CD4-positive, alpha-beta T cell treated with Interleukin-17A for 4 hours (primary cell): Measurements from ENCODE around the gene SUN5.
A peak's percentile ranks its signal among the peaks of the same experiment; 100 is the strongest.
"Not testable (repeated sequence)": the region's sequence is repeated elsewhere in the genome, so short reads cannot be mapped to it uniquely, and the experiment has no call there.

Experiments used
- DNase-seq: peaks from one replicate; pipeline ENCODE4 v3.0.0-alpha.2; 2020; ENCODE audit warnings: mixed read lengths

SUN5 gene

DNA sequence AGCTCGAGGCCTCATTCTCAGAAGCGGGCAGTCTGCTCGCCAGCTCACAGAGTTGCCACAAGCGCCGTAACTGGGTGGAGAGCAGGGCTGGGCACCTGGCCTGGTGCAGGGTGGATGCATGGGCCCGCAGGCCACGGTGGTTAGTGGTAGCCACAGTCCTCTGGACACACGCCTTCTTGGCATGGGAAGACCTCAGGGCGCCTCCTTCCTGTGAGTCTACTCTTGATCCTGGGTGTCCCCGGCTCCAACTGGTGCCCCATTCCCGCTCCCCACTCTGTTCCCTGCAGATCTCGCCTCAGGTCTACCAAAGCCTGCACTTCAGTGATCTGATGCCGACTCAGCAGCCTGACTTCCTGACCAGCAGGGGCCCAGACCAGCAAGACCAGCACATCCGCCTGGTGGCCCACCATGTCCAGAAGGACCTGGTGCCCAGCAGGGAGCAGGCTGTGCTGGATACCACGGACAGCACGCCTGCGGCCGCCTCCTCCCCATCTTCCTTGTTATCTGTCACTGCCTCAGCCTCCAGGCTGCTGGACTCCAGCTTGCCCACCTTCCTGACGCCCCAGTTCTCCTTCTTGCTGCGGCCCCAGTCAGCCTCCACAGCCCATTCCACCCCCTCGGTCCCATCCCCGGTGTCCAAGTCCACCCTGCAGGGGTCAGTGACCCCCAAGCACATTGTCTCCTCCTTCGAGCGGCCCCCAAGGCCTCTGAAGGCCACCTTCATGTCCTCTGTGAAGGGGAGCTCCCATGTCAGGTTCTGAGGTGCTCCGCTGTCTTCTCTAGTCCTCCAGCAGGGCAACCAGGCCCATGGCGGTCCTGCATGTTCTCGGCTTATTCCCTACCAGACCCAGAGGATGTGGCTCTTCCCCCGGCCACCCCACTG, 43.1 kb downstream of the SUN5 start:
- no peak for DNase-seq

DNA sequence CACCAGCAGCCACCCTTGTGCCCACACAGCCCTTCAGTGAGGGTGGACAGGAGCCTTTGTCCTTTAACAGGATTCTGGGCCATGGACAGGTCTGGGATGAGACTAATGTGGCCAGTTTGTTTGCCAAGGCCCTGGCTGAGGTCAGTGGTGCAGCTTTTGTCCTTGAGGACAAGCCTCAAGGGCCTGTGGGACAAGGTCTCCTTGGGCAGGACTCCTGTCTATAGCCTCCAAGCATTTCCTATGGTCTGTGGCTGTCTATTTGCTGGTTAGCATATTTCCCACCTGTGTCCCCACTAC, 44.1 kb downstream of the SUN5 start:
- no peak for DNase-seq

DNA sequence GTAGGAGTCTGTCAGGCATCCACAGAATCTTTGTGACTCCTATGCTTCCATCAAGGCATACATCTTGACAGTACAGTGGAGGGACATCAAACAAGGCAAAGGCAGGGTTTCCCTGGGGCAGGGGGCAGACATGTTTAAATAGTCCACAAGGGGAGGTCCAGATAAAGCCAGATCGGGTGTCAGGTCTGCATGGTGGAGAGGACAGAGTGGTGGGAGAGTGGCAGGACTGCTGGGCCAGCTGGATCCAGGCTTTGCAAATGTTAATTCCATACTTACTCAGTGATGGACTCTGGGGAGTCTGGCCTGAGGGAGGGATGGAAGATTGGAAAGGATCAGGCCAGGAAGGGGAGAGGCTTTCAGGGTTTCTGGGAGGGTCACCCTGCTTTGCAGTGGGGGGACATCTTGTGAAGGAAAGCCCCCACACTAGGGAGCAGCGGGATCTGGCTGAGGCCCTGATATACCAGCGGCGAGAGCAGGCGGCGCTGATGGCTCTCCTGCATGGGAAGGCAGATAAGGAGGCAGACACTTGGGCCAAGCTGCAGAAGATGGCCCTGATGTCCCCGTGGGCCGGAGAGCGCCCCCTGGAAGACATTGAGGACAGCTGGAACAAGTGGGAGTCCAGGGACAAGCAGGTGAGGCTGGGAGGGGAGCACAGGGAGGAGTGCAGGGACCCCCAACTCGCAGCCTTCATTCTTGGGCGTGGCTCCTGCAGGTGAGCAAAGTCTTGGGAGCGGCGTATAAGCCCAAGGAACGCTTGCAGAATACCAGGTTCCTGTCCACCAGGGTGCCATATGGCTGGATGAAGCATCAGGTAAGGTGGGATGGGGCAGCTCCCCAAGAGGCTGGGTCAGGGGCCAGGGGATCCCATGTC, 44.6 kb downstream of the SUN5 start:
- no peak for DNase-seq

DNA sequence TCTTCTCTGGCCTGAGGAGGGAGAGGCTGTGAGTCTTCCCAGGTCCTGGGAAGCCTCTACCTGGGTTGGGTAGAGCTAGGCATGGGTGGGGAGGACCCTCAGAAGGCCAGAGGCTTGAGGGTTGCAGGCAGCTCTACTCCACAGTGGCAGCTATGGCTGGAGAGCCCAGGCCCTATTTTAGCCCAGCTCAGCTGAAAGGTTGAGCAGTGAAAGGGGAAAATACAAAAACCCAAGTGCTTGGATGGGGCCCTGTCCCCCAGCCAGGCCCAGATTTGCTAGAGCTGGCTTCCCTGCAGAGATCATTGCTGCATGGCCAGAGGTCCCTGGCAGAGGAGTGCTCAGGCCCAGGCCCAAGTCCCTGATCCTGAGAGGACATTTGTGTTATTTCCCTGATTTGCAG, 45.7 kb downstream of the SUN5 start:
- no peak for DNase-seq

DNA sequence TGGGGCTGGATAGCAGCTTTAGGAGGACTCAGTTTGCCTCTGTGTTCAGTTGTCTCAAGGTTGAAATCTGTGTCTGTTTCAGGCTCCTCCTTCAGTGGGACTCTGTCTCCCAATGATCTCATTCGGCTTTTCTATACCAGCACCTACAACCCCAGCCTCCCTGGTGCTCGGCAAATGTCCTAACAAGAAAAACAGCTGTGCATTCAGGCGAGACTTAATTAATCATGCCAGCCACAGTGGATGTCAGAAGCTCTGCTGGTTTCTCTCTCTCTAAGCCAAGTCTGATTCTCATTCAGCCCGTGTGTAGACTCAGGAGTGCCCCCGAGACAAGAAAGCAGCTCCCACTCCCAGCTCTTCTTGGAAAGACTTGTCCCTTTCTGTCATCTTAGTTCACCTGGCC, 46.8 kb downstream of the SUN5 start:
- no peak for DNase-seq

DNA sequence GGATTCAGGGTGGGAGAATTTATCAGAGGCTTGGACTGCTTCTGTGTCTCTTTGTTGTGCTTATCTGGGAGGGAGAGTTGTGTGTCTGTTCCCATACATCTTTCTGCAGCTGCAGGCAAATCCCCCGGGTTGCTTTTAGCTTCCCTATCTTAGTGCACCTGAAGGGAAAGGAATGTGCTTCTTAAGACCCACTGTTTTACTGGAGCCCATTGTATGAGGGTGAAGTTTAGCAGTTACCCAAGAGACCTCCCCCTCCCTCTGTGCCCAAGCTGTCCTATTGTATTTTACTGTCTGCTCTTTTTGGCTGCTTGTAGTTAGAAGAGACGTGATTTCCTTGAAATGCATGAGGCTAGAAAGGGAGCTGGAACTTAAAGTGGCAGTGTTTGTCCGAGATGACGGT, 53.7 kb downstream of the SUN5 start:
- not testable (repeated sequence) for DNase-seq

DNA sequence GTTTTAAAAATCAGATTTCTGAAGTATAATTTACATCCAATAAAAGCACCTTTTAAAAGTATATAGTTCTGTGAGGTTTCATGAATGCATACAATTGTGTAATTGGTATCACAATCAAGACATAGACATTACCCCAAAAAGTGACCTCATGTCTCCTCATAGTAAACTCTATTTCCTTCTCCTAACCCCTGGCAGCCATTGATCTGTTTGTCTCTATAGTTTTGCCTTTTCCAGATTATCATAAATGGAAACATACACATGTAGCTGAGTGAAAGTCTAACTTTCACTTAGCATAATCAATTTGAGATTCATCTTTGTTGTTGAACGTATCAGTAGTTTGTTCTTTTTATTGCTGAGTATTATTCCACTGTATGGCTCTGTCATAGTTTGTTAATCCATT, 57.6 kb downstream of the SUN5 start:
- DNase-seq, result no peak

DNA sequence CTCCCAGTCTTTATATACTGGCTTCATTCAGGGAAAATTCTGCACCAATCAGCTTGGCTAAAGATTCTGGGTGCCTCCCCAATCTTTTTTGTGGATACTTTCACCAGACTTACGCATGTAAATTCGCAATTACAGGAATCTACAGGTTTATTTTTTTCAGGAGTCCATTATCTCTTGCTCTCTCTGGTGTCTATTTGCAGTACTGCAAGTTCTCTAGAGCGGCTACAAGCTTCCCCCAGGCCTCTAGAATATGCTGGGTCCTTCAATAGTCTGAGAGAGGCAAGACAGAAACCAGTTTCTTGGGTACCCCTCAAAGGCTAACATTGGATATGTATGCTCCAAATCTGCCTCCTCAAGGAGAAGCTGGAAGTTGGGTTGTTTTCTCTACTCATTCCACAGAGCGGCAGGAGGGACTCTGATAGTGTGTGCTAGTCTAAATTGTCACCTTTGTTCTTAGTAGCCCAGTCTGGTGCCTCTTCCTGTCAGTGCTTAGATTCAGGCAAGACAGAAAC, 58.5 kb downstream of the SUN5 start:
- peak; percentile 45 for DNase-seq

DNA sequence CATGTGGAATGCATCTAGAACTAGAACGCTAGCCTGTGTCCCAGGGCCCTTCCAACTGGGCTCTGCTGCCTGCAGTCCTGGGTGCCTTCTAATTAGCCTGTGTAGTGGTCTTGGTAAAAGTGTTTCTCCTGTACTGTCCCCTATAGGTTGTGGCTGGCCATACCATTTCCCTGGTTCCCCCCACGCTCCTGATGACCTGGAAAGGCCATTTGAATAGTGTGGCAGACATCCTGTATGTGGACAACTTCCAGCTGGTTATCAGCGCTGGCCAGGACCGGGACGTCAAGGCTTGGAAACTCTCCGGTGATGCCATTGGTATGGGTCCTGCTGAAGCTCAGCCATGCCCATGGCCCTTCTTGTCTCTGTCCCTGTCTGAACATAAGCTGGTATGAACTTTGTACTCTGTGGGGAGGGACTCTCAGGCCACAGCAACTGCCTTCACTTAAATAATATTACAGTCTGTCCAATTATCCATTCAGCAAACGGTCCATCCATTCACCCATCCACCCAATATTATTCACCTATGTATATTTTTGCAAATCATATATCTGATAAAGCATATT, 60.7 kb downstream of the SUN5 start:
- no peak for DNase-seq

DNA sequence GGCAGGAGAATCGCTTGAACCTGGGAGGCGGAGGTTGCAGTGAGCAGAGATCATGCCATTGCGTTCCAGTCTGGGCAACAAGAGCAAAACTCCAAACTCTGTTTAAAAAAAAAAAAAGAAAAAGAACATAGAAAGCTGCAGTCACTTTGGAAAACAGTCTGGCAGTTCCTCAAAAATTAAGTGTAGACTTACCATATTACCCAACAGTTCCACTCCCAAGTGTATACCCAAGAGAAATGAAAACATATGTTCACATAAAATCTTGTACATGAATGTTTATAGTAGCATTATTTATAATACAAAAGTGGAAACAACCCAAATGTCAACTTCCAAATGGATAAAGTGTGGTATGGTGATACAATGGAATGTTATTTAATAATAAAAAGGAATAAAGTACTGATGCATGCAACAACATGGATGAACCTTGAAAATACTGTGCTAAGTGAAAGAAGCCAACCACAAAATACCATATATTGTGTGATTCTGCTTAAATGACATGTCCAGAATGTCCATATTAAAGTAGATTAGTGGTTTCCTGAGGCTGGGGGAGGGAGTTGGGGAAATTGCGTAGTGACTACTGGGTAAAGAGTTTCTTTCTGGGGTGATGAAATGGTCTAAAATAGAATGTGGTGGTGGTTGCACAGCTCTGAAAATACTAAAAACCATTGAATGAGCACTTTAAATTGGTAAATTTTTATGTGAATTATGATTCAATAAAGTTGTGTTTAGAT, 62.9 kb downstream of the SUN5 start:
- no peak for DNase-seq

DNA sequence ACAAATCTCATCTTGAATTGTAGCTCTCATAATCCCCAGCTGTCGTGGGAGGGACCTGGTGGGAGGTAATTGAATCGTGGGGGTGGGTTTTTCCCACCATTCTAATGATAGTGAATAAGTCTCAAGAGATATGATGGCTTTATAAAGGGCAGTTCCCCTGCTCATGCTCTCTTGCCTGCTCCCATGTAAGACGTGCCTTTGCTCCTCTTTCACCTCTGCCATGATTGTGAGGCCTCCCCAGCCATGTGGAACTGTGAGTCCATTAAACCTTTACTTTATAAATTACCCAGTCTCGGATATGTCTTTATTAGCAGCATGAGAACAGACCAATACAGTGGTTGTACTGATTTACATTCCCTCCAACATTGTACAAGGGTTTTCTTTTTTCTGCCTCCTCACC, 69.7 kb downstream of the SUN5 start:
- no peak for DNase-seq
